Transverse colon (tissue), 4 donors: ENCODE results near the gene SLC37A1. TPM values are rescaled to one million over a fixed set of nuclear protein-coding genes. Genes with fewer than 3 reads are reported as not detected.

Experiments
- DNase-seq: peaks from one replicate; pipeline ENCODE4 v3.0.0-alpha.2; 2019
- H3K27ac ChIP-seq, 4 donors: fragments of 200-600 bp; sonication (generic); 2 replicates each; pipeline ENCODE4 v1.5.1; 2016 to 2018; ENCODE audit warnings: inconsistent platforms in 4 of 4
- H3K27me3 ChIP-seq: fragments of 200-600 bp; sonication (generic); 2 replicates; pipeline ENCODE4 v1.5.1; 2017; ENCODE audit warnings: inconsistent platforms
- H3K36me3 ChIP-seq, 4 donors: fragments of 200-600 bp; sonication (generic); 2 replicates each; pipeline ENCODE4 v1.5.1; 2017 to 2019; ENCODE audit warnings: inconsistent platforms in 4 of 4
- H3K4me1 ChIP-seq, 4 donors: fragments of 200-600 bp; sonication (generic); 2 replicates each; pipeline ENCODE4 v1.5.1; 2017 to 2020; ENCODE audit warnings: inconsistent platforms in 4 of 4
- H3K4me3 ChIP-seq, 4 donors: fragments of 200-600 bp; sonication (generic); 1 replicate in 1 of 4; 2 replicates in 3 of 4; pipeline versions ENCODE4 v1.5.1 to v1.6.1; 2017 to 2019; ENCODE audit warnings: inconsistent platforms in 4 of 4
- H3K9me3 ChIP-seq, 2 donors: fragments of 200-600 bp; sonication (generic); 2 replicates each; pipeline ENCODE4 v1.5.1; 2017 to 2019; ENCODE audit warnings: inconsistent platforms in 2 of 2
- EP300 ChIP-seq: sonication (generic); formaldehyde crosslinking; IDR thresholded peaks from one replicate; pipeline ENCODE4 v1.6.1; 2017; ENCODE audit warnings: antibody characterized with exemption, low read depth
- POLR2A ChIP-seq: fragments of 450-650 bp; IDR thresholded peaks from one replicate; pipeline ENCODE4 v1.6.1; 2016; ENCODE audit warnings: antibody characterized with exemption, mild to moderate bottlenecking, moderate library complexity
- POLR2AphosphoS5 ChIP-seq, 3 donors: sonication (generic); formaldehyde crosslinking; IDR thresholded peaks; one replicate each; pipeline ENCODE4 v1.6.1; 2016; ENCODE audit warnings: antibody characterized with exemption in 3 of 3
- WGBS, 2 donors: methylation state at CpG; one replicate each; pipeline ENCODE4 v1.1.5; 2018; ENCODE audit warnings: low coverage in 1 of 2; 5-methylcytosine and 5-hydroxymethylcytosine counted together
- in situ Hi-C, 4 donors: fragments of 200-750 bp; cut with MboI; loops; one replicate each; pipeline versions ENCODE4 v1.15.0 to v1.15.1; 2017; ENCODE audit warnings: low sequenced_read_pairs in 3 of 4, low pct_ligation_motif_present in 1 of 4, low pct_unique_long_range_greater_than_20kb in 1 of 4
- intact Hi-C: fragments of 100-400 bp; cut with DNase I; formaldehyde crosslinking; loops from one replicate; pipeline ENCODE4 v1.15.1; 2023; ENCODE audit warnings: low total_unique reads
- total RNA-seq, 4 donors: library from RNA; depleted of rRNA; stranded (reverse); fragments of >200 nt; gene quantifications; one replicate each; pipeline ENCODE4 v1.1.0, GENCODE V29; 2016
- TF ChIP-seq, protein P1 (sequence below), 5 experiments: fragments of 200-600 bp in 3 of 5; fragments of 450-650 bp in 2 of 5; sonication (generic) in 3 of 5; IDR thresholded peaks; 1 replicate in 2 of 5; 2 replicates in 3 of 5; pipeline ENCODE4 v1.5.1; 2016 to 2017; ENCODE audit warnings: antibody characterized with exemption in 5 of 5, inconsistent platforms in 3 of 5, mild to moderate bottlenecking in 2 of 5, moderate library complexity in 1 of 5

The SLC37A1 gene
- total RNA-seq, 4 donors from 2014 or later, result 80.8 to 139 (median 117) TPM

DNA sequence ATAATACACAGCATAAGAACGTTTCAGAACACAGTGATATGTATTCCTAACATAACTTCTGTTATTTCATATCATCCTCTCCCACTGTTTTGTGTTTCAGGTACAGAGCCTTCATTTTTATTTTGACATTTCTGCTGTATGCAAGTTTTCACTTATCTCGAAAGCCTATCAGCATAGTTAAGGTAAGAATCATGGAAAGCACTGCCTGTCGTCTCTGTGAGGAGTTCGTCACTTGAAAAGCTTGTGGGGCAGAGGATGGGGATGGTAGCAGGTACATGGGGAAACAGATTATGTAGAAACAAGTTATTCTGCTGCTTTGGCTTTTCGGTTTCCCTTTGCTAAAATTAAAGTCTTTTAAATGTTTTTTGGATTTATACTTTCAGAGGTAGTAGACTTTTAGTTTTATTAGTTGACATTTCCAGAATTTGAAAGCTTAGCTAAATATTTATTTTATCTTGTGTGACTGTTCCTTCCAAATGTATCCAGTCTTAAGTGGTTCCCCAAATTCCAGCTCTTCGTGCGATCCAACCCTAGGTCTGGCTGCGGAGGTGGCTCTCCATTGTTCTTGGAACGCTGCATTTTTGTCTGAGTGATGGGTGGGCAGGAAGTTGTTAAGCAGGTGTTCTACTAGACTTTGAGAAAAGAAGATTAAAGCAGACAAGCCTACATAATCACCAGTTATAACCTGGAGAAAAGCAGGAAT, 12.2 kb downstream of the SLC37A1 start:
- TF ChIP-seq, protein P1, sequence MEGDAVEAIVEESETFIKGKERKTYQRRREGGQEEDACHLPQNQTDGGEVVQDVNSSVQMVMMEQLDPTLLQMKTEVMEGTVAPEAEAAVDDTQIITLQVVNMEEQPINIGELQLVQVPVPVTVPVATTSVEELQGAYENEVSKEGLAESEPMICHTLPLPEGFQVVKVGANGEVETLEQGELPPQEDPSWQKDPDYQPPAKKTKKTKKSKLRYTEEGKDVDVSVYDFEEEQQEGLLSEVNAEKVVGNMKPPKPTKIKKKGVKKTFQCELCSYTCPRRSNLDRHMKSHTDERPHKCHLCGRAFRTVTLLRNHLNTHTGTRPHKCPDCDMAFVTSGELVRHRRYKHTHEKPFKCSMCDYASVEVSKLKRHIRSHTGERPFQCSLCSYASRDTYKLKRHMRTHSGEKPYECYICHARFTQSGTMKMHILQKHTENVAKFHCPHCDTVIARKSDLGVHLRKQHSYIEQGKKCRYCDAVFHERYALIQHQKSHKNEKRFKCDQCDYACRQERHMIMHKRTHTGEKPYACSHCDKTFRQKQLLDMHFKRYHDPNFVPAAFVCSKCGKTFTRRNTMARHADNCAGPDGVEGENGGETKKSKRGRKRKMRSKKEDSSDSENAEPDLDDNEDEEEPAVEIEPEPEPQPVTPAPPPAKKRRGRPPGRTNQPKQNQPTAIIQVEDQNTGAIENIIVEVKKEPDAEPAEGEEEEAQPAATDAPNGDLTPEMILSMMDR (IDR thresholded peaks at IDR 0.05), result no peak
- no peak for TF ChIP-seq POLR2A
- no peak for TF ChIP-seq EP300
- no peak for TF ChIP-seq POLR2AphosphoS5 (IDR thresholded peaks at IDR 0.05)
- in situ Hi-C loops (no loop called here), intact Hi-C loops (loop anchor here (5.0 kb wide), 1 partner anchor 366 kb away; the partner anchor contains the start of gene NDUFV3)
- peaks cover 0 to 7% (median 0%) of the 10 kb centered on the region in 4 donors for H3K36me3 ChIP-seq
- peak overlapping the region; percentile 81 to 86 (median 84) for H3K27ac ChIP-seq
- H3K4me1 ChIP-seq, result peaks cover 42 to 56% (median 53%) of the 10 kb centered on the region in 4 donors
- no peaks in the 10 kb centered on the region for H3K9me3 ChIP-seq
- DNase-seq, result no peak
- no peaks in the 10 kb centered on the region for H3K27me3 ChIP-seq
- no peak overlapping the region for H3K4me3 ChIP-seq
- 44 to 45% methylated on average over 9 of the region's 9 CpGs for WGBS, 2 donors

DNA sequence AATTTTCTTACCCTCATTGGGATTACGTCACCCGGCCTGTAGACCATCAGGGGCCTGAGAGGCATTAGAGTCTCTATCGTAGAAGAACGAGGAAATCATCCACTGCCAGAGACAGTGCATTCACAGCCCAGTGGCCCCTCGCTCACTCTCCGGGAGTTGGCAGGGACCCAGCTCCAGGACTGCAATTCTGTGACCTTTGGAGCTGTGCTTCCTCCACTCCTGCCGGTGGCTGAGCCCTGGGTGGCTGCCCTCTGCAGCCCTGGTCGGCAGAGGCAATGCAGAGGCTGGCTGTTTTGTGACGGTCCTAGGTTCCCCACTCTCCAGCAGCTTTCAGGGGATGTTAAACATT, 12.7 kb downstream of the SLC37A1 start:
- intact Hi-C loops, result loop anchor here (5.0 kb wide), 1 partner anchor 366 kb away; the partner anchor contains the start of gene NDUFV3
- Histone ChIP-seq H3K4me3 (no peak overlapping the region), H3K27me3 (no peaks in the 10 kb centered on the region), H3K36me3 (peaks cover 0 to 7% (median 0%) of the 10 kb centered on the region in 4 donors), H3K4me1 (peaks cover 42 to 56% (median 53%) of the 10 kb centered on the region in 4 donors), H3K27ac (peak overlapping the region; percentile 81 to 86 (median 84)), H3K9me3 (no peaks in the 10 kb centered on the region)
- TF ChIP-seq POLR2A, result no peak
- TF ChIP-seq, protein P1 (IDR thresholded peaks at IDR 0.05), result no peak
- TF ChIP-seq POLR2AphosphoS5 (IDR thresholded peaks at IDR 0.05), result peak in 1 of 3 donors; percentile 50
- no peak for TF ChIP-seq EP300
- DNase-seq, result peak; percentile 91
- WGBS, 2 donors, result 25 to 29% methylated on average over 4 to 9 of the region's 9 CpGs
- in situ Hi-C loops, result no loop called here

DNA sequence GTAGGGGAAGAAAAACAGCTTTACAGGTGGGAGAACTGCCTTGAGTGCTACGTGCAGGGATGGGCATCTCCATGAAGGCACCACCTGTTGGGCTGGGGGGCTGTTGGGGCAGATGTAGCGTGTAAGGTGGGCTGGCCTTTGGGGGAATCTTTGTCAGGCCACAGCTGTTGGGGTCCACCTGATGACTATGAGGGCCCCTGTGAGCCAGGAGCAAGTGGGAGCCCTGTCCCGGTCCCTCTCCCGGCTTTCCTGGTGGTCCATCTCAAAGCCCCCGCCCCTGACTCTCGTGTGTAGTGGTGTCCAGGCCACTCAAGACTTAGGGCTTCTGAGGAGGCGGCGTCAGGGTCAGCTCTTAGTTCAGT, 13.5 kb downstream of the SLC37A1 start:
- Histone ChIP-seq H3K4me3 (no peak overlapping the region), H3K27ac (peak overlapping the region; percentile 81 to 86 (median 84)), H3K9me3 (no peaks in the 10 kb centered on the region), H3K27me3 (no peaks in the 10 kb centered on the region), H3K4me1 (peaks cover 42 to 56% (median 53%) of the 10 kb centered on the region in 4 donors), H3K36me3 (no peaks in the 10 kb centered on the region)
- no peak for TF ChIP-seq POLR2AphosphoS5 (IDR thresholded peaks at IDR 0.05)
- TF ChIP-seq, protein P1 (IDR thresholded peaks at IDR 0.05), result no peak
- TF ChIP-seq POLR2A, result no peak
- no peak for TF ChIP-seq EP300
- intact Hi-C loops, result loop anchor here (5.0 kb wide), 1 partner anchor 365 kb away; the partner anchor contains the start of gene NDUFV3
- DNase-seq, result no peak
- 83% methylated on average over 1 to 8 of the region's 8 CpGs for WGBS, 2 donors
- in situ Hi-C loops, result no loop called here

DNA sequence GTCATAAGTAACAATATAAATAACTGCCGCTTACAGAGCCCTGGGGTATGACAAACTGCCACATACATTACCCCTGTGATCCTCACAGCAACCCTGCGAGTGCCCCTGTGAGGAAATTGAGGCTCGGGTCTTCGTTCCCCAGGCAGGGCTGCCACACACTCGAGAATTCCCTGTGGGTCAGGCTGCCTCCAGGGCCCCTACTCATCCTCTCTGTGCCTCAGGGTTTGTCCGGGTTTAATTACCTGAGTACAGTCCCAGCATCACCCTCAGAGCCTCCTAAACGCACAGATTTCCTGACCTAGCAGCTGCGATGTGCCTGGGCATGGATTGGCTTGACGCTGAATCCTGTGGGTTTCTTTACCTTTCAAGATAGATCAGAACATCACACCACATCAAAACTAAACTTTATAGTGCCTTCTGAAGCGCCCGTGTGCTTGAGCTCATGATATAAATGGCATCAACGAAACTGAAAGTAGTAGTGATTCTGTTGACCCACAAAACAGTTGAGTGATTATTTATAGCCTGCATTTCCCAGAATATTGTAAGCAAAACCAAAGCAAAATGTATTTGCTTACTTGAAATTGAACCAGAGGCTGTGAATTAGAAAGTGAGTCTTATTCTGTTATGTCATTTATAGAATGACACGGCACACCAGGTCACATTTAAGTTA, 14.0 kb downstream of the SLC37A1 start:
- no peak for DNase-seq

More for the DNA sequence above, 14.0 kb downstream of the SLC37A1 start:
- Histone ChIP-seq H3K36me3 (no peaks in the 10 kb centered on the region), H3K27me3 (no peaks in the 10 kb centered on the region), H3K4me3 (peak overlapping the region in 1 of 4 donors; percentile 15), H3K9me3 (no peaks in the 10 kb centered on the region), H3K27ac (peak overlapping the region; percentile 81 to 86 (median 84)), H3K4me1 (peaks cover 42 to 60% (median 56%) of the 10 kb centered on the region in 4 donors)
- intact Hi-C loops (loop anchor here (5.0 kb wide), 1 partner anchor 365 kb away; the partner anchor contains the start of gene NDUFV3), in situ Hi-C loops (no loop called here)
- WGBS, 2 donors, result 32 to 33% methylated on average over 3 to 13 of the region's 13 CpGs
- TF ChIP-seq EP300 (no peak), POLR2A (no peak), POLR2AphosphoS5 (IDR thresholded peaks at IDR 0.05) (no peak)
- TF ChIP-seq, protein P1 (IDR thresholded peaks at IDR 0.05), result no peak
